ENCODE results near the gene SMPD1.

SMPD1 gene

DNA sequence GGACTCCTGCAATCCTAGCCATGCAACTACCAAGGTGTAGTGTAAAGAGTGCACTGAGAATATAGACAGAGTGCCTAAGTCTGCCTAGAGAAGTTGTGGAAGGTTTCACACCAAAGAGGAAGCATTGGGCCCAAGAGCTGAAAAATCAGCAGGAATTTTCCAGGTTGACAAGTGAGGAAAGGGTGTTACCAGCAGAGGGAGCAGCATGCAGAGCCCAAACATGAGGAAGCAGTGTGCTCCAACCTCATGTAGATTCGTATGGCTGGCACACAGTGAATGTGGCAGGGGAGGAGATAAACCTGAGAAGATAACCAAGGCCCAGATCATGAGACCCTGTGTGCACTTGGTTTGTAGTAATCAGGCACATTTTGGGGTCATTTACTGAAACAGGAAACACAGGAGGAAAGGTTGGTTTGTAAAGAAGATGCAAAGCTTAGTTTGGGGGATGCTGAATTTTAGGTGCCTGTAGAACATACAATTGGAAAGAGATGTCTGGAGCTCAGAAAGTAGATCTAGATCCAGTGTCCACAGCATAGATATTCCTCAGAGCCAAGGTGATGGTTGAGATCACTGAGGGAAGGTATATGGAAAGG is 48.8 kb downstream of the SMPD1 start:
- Mint-ChIP-seq H3K4me1 (ENCODE audit: low read depth in 2 of 2) (no peaks in the 10 kb centered on the region), H3K27me3 (no peaks in the 10 kb centered on the region), H3K36me3 (ENCODE audit: insufficient read depth) (no peaks in the 10 kb centered on the region), H3K4me3 (no peak overlapping the region), H3K27ac (no peak overlapping the region), H3K9me3 (no peaks in the 10 kb centered on the region)
- ATAC-seq (replicated peaks) (peak; percentile 54), DNase-seq (peak; percentile 11 to 21 (median 14))

DNA sequence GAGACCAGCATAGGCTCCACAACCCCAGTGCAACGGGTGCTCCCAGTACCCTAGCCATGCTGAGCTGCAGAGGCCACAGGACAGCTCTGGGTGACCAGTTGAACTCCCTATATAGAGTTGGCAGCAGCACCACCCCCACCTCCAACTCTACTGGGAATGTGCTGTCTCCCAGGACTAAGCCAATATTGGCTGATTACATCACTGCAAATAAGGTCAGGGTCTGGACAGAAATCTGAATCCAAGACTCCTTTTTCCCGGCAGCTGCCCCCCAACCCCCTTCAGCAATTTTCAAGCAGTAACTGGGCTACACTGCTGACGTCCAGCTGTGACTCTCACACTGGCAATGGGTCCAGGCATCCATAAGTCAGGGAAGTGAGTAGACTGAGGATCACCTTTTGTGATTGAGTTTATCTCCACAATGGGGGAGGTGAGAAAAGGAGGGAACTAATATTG is 50.7 kb downstream of the SMPD1 start, which contains the start of gene HPX:
Gene HPX, minus strand, starts transcription at position 82 of the 453 bp plus-strand sequence. Its CDS starts 24 bp downstream, at position 58.
- Mint-ChIP-seq H3K4me3 (no peak within 1 kb of the TSS), H3K27ac (peak within 1 kb of the TSS in 1 of 2 donors; percentile 52), H3K9me3 (no peaks in the 10 kb centered on the region), H3K27me3 (no peaks in the 10 kb centered on the region), H3K4me1 (ENCODE audit: low read depth in 2 of 2) (no peaks in the 10 kb centered on the region), H3K36me3 (ENCODE audit: insufficient read depth) (no peaks in the 10 kb centered on the region)
- no peak for ATAC-seq (replicated peaks)
- no peak for DNase-seq

DNA sequence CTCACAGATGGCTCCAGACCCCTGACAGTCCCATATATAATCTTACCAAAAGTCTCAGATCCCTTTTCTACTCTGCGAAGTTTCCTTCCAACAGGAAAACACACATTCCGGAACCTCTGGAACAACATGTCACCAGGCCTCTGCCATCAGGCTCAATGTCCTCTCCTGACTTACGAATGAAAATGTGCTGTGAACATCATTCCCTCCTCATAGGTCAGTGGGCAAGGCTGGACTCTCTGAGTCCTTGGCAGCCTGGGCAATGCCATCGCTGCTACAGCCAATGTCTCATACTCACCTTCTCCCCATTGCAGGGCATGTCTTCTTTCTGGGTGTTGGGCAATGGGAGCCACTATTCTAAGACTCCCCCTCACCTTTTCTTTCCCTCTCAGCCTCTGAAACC is 52.2 kb downstream of the SMPD1 start:
- H3K27ac Mint-ChIP-seq: no peak overlapping the region
- no peak for ATAC-seq (replicated peaks)
- no peaks in the 10 kb centered on the region for H3K4me1 Mint-ChIP-seq (ENCODE audit: low read depth in 2 of 2)
- no peaks in the 10 kb centered on the region for H3K36me3 Mint-ChIP-seq (ENCODE audit: insufficient read depth)
- no peak for DNase-seq
- no peak overlapping the region for H3K4me3 Mint-ChIP-seq
- no peaks in the 10 kb centered on the region for H3K9me3 Mint-ChIP-seq
- H3K27me3 Mint-ChIP-seq: no peaks in the 10 kb centered on the region

DNA sequence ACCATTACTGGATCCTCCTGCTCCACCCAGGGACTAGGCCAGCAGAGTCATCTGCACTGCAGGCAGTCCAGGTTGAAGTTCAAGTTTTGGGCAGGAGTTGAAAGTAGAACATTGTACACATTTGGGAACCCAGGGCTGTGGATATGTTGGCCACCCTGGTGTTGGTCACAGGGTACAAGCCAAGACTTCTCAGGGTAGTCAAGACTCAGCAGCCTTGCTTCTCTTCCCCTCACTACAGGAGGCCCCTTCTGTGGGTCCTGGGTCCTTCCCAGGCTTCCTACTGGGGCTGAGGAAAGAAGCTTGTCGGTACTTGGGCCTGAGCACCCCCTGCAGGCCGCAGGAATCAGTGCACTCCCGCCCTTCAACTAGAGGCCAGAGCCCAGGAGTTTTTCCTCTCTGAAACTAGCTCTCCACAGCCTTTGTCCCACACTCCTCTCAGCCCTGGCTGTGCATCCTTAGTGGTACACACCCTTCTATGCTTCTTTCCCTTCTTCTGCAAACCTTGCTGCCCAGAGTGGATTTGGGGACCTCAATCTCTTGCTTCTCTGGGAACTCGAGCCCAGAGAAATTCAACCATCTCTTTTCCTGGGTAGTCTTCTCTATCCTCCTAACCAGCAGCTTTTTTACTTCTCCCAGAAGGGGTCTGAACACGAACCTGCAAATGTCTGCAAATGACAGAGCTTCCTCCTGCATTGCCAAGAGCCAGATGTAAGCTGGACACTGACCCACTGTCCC is 53.2 kb downstream of the SMPD1 start:
- Mint-ChIP-seq H3K27ac (no peak overlapping the region), H3K9me3 (no peaks in the 10 kb centered on the region), H3K4me1 (ENCODE audit: low read depth in 2 of 2) (no peaks in the 10 kb centered on the region), H3K27me3 (no peaks in the 10 kb centered on the region), H3K4me3 (no peak overlapping the region), H3K36me3 (ENCODE audit: insufficient read depth) (no peaks in the 10 kb centered on the region)
- DNase-seq (peak; percentile 41 to 58 (median 53)), ATAC-seq (replicated peaks) (peak; percentile 89)

Measured in effector memory CD8-positive, alpha-beta T cell (primary cell).